Naive thymus-derived CD4-positive, alpha-beta T cell (primary cell): Measurements from ENCODE around the gene DAPP1. TPM values are rescaled to one million over a fixed set of nuclear protein-coding genes. Genes with fewer than 3 reads are reported as not detected.
"Not testable (repeated sequence)": the region's sequence is repeated elsewhere in the genome, so short reads cannot be mapped to it uniquely, and the experiment has no call there.

Experiments
- ATAC-seq: fragments of 150-1000 bp; cut with Tn5 transposase; 2 replicates; pipeline ENCODE4 v1.10.0; 2021; ENCODE audit warnings: mild to moderate bottlenecking, moderate library complexity
- CTCF ChIA-PET: fragments of 350-600 bp; sonication (Branson Sonifier 250); formaldehyde crosslinking; loops from one replicate; lab custom pipeline; 2021; ENCODE audit warnings: antibody characterized with exemption; lab: Charles Lee
- POLR2A ChIA-PET: fragments of 350-600 bp; sonication (Branson Sonifier 250); formaldehyde crosslinking; loops from one replicate; lab custom pipeline; 2021; ENCODE audit warnings: antibody characterized with exemption, inconsistent platforms; lab: Charles Lee
- DNase-seq, 9 donors: peaks; one replicate each; pipeline versions ENCODE4 v3.0.0 to v3.0.0-alpha.2; 2020 to 2022; ENCODE audit warnings: mixed read lengths in 1 of 9
- H3K27ac ChIP-seq: one replicate; pipeline ENCODE4 v1.7.0; 2013; ENCODE audit warnings: mild to moderate bottlenecking, low read depth, low read length, moderate library complexity
- H3K27me3 ChIP-seq, 2 donors: one replicate each; pipeline ENCODE4 v1.7.0; 2013; ENCODE audit warnings: low read length in 2 of 2, mild to moderate bottlenecking in 2 of 2, moderate library complexity in 2 of 2; ENCODE audit not compliant: control insufficient read depth in 2 of 2, insufficient read depth in 2 of 2
- H3K36me3 ChIP-seq, 3 experiments: 1 replicate in 2 of 3; 2 replicates in 1 of 3; pipeline ENCODE4 v1.7.0; 2013; ENCODE audit warnings: low read length in 3 of 3, mild to moderate bottlenecking in 3 of 3, moderate library complexity in 1 of 3; ENCODE audit not compliant: insufficient read depth in 3 of 3, control insufficient read depth in 2 of 3
- H3K4me1 ChIP-seq, 2 donors: one replicate each; pipeline ENCODE4 v1.7.0; 2013; ENCODE audit warnings: low read length in 2 of 2, mild to moderate bottlenecking in 2 of 2, moderate library complexity in 1 of 2; ENCODE audit not compliant: control insufficient read depth in 2 of 2, insufficient read depth in 2 of 2
- H3K4me3 ChIP-seq: 2 replicates; pipeline ENCODE4 v1.7.0; 2013; ENCODE audit warnings: mild to moderate bottlenecking, low read length
- H3K9me3 ChIP-seq, 3 experiments: 1 replicate in 2 of 3; 2 replicates in 1 of 3; pipeline ENCODE4 v1.7.0; 2013; ENCODE audit warnings: low read length in 3 of 3; ENCODE audit not compliant: control insufficient read depth in 2 of 3
- H3K27ac Mint-ChIP-seq, 9 donors: one replicate each; pipeline ENCODE4 v1.8.0; 2020 to 2022; ENCODE audit warnings: mixed read lengths in 9 of 9, mild to moderate bottlenecking in 8 of 9, moderate library complexity in 5 of 9, inconsistent platforms in 2 of 9
- H3K27me3 Mint-ChIP-seq, 5 donors: one replicate each; pipeline ENCODE4 v1.8.0; 2021 to 2022; ENCODE audit warnings: mixed read lengths in 5 of 5, mild to moderate bottlenecking in 1 of 5
- H3K36me3 Mint-ChIP-seq, 5 donors: one replicate each; pipeline ENCODE4 v1.8.0; 2020 to 2022; ENCODE audit warnings: mixed read lengths in 5 of 5, mild to moderate bottlenecking in 3 of 5, inconsistent platforms in 1 of 5
- H3K4me1 Mint-ChIP-seq, 7 donors: one replicate each; pipeline ENCODE4 v1.8.0; 2020 to 2022; ENCODE audit warnings: mixed read lengths in 7 of 7, mild to moderate bottlenecking in 3 of 7, inconsistent platforms in 1 of 7
- H3K4me3 Mint-ChIP-seq, 10 donors: one replicate each; pipeline ENCODE4 v1.8.0; 2020 to 2022; ENCODE audit warnings: mild to moderate bottlenecking in 10 of 10, mixed read lengths in 10 of 10, moderate library complexity in 6 of 10, inconsistent platforms in 2 of 10
- H3K9me3 Mint-ChIP-seq, 11 donors: one replicate each; pipeline ENCODE4 v1.8.0; 2020 to 2022; ENCODE audit warnings: mixed read lengths in 11 of 11, mild to moderate bottlenecking in 4 of 11, inconsistent platforms in 1 of 11, moderate library complexity in 1 of 11
- intact Hi-C, 2 donors: fragments of 100-400 bp; cut with micrococcal nuclease; formaldehyde crosslinking; loops; one replicate each; pipeline ENCODE4 v1.15.1; 2023
- polyA plus RNA-seq, 2 donors: library from polyadenylated mRNA; unstranded; fragments of 300-500 nt; fragmentation: Illumina TruSeq; gene quantifications; one replicate each; pipeline ENCODE4 v1.2.3, GENCODE V29; 2021
- total RNA-seq, 6 experiments: library from RNA in 5 of 6; stranded (reverse) in 5 of 6; gene quantifications; 1 replicate in 5 of 6; 2 replicates in 1 of 6; pipeline ENCODE4 v1.2.3 and lab custom pipeline; 2021 to 2026

Gene DAPP1, protein sequence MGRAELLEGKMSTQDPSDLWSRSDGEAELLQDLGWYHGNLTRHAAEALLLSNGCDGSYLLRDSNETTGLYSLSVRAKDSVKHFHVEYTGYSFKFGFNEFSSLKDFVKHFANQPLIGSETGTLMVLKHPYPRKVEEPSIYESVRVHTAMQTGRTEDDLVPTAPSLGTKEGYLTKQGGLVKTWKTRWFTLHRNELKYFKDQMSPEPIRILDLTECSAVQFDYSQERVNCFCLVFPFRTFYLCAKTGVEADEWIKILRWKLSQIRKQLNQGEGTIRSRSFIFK
- total RNA-seq (10 to 100 TPM; 10.9 to 49.6 (median 20.7) TPM), polyA plus RNA-seq (10 to 100 TPM; 17.7 to 23.2 TPM), total RNA-seq (lab: John Stamatoyannopoulos, UW) (24.6 reads per million, percentile 55 among the genes with 10 or more reads in this experiment)

DNA sequence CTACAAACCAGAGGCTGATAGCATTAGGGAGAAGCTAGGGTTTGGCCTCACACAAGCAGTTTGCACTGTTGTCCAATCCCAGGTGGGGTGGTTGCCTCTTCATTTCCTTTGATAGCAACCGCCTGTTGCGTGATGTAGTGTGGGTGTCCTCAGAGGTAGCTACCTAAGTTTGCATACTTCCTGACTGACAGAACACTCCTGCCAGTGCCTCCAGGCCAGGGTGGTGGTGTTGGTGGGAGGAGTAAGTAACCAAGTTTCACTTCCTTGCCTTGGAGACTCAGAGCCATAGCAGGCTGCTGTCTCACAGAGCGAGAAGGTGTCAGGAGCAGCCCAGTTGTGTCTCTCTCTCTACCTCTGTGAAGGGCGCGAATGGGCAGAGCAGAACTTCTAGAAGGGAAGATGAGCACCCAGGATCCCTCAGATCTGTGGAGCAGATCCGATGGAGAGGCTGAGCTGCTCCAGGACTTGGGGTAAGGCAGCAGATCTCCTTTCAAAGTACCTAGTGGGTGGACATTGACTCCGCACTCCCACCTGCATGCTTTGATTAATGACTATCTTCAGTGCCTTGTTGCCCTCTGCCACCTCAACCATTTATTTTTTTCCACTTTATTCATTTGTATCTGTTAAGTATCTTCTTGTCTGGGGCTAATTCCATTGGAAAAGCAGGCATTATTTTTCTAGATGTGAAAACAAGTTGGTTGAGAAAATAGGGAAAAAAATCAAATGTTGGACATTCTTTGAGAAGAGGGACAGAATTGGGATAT lies at the start of gene DAPP1:
Gene DAPP1, plus strand, starts transcription at position 283 of the 764 bp plus-strand sequence. Its CDS starts 87 bp downstream, at position 370.
- peak within 1 kb of the TSS; percentile 77 for H3K27ac ChIP-seq
- H3K9me3 ChIP-seq = no peaks in the 10 kb centered on the region
- Mint-ChIP-seq H3K4me3 (peak within 1 kb of the TSS; percentile 71 to 95 (median 92)), H3K36me3 (peaks cover 0 to 17% (median 0%) of the 10 kb centered on the region in 5 donors), H3K27me3 (no peaks in the 10 kb centered on the region), H3K27ac (peak within 1 kb of the TSS; percentile 87 to 98 (median 96)), H3K9me3 (peaks cover 0 to 2% (median 0%) of the 10 kb centered on the region in 11 donors), H3K4me1 (peaks cover 41 to 72% (median 63%) of the 10 kb centered on the region in 7 donors)
- peak; percentile 95 for ATAC-seq
- intact Hi-C loops = loop anchor here (1.0 to 10.0 kb wide), 17 partner anchors 12 to 1674 kb away; partner anchors contain the start of genes LAMTOR3 (in 2 of the 2), RAP1GDS1 (in 2 of the 2), EIF4E (in 1 of the 2) and H2AZ1 (in 1 of the 2)
- peaks cover 16 to 32% of the 10 kb centered on the region in 2 donors for H3K4me1 ChIP-seq
- no peaks in the 10 kb centered on the region for H3K27me3 ChIP-seq
- ChIA-PET POLR2A (interaction anchor here (0.6 to 3.8 kb wide), 16 partner anchors 9 to 728 kb away, joined by 3 to 35 read pairs (median 4); partner anchors contain the start of genes ADH5, DNAJB14, H2AZ1 and LAMTOR3), CTCF (interaction anchor here (1.0 to 2.4 kb wide), 3 partner anchors 8 to 253 kb away, joined by 4 to 14 read pairs (median 4); partner anchors contain the start of gene TRMT10A)
- peak; percentile 44 to 88 (median 84) for DNase-seq
- H3K4me3 ChIP-seq = peak within 1 kb of the TSS; percentile 71
- H3K36me3 ChIP-seq = no peaks in the 10 kb centered on the region

DNA sequence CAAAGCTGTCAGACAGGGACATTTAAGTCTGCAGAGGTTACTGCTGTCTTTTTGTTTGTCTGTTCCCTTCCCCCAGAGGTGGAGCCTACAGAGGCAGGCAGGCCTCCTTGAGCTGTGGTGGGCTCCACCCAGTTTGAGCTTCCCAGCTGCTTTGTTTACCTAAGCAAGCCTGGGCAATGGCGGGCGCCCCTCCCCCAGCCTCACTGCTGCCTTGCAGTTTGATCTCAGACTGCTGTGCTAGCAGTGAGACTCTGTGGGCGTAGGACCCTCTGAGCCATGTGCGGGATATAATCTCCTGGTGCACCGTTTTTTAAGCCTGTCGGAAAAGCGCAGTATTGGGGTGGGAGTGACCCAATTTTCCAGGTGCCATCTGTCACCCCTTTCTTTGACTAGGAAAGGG lies 45.8 kb upstream of the DAPP1 start:
- Mint-ChIP-seq H3K27me3 (peaks cover 2 to 26% (median 22%) of the 10 kb centered on the region in 5 donors), H3K9me3 (peaks cover 0 to 46% (median 15%) of the 10 kb centered on the region in 11 donors), H3K36me3 (peaks cover 0 to 11% (median 3%) of the 10 kb centered on the region in 5 donors)
- H3K27me3 ChIP-seq, H3K27ac Mint-ChIP-seq, H3K4me1 Mint-ChIP-seq, DNase-seq, POLR2A ChIA-PET, H3K4me3 ChIP-seq, CTCF ChIA-PET, intact Hi-C loops, H3K9me3 ChIP-seq, H3K36me3 ChIP-seq, ATAC-seq, H3K27ac ChIP-seq, H3K4me1 ChIP-seq, H3K4me3 Mint-ChIP-seq: not testable (repeated sequence)

GRCh38 chr4:99783940-99784339 lies 32.7 kb upstream of the DAPP1 start:
- peaks cover 0 to 16% (median 1%) of the 10 kb centered on the region in 5 donors for H3K27me3 Mint-ChIP-seq
- H3K4me3 Mint-ChIP-seq = no peak overlapping the region
- DNase-seq = no peak
- H3K4me1 Mint-ChIP-seq = no peaks in the 10 kb centered on the region
- Histone ChIP-seq H3K27me3 (no peaks in the 10 kb centered on the region), H3K4me3 (no peak overlapping the region), H3K9me3 (no peaks in the 10 kb centered on the region), H3K4me1 (no peaks in the 10 kb centered on the region), H3K27ac (no peak overlapping the region), H3K36me3 (no peaks in the 10 kb centered on the region)
- intact Hi-C loops = no loop called here
- H3K27ac Mint-ChIP-seq = no peak overlapping the region
- CTCF ChIA-PET = no interaction called here
- POLR2A ChIA-PET = no interaction called here
- no peak for ATAC-seq
- peaks cover 0 to 1% (median 0%) of the 10 kb centered on the region in 11 donors for H3K9me3 Mint-ChIP-seq
- no peaks in the 10 kb centered on the region for H3K36me3 Mint-ChIP-seq

- no peaks in the 10 kb centered on the region for H3K9me3 ChIP-seq
- H3K36me3 ChIP-seq = no peaks in the 10 kb centered on the region
- Mint-ChIP-seq H3K4me1 (no peaks in the 10 kb centered on the region), H3K4me3 (no peak overlapping the region), H3K27ac (no peak overlapping the region), H3K9me3 (peaks cover 0 to 2% (median 0%) of the 10 kb centered on the region in 11 donors), H3K27me3 (peaks cover 0 to 22% (median 10%) of the 10 kb centered on the region in 5 donors), H3K36me3 (no peaks in the 10 kb centered on the region)
- ATAC-seq (no peak), DNase-seq (no peak)
- ChIA-PET CTCF (no interaction called here), POLR2A (no interaction called here)
- intact Hi-C loops = no loop called here
- H3K4me3 ChIP-seq = no peak overlapping the region
- H3K27me3 ChIP-seq = peaks cover 0 to 3% of the 10 kb centered on the region in 2 donors
- no peaks in the 10 kb centered on the region for H3K4me1 ChIP-seq
- H3K27ac ChIP-seq = no peak overlapping the region
Measured at GRCh38 chr4:99784842-99785241, 31.8 kb upstream of the DAPP1 start.

- POLR2A ChIA-PET = no interaction called here
- Mint-ChIP-seq H3K36me3 (no peaks in the 10 kb centered on the region), H3K9me3 (peaks cover 0 to 6% (median 0%) of the 10 kb centered on the region in 11 donors), H3K4me1 (no peaks in the 10 kb centered on the region), H3K27ac (no peak overlapping the region), H3K27me3 (peaks cover 19 to 38% (median 30%) of the 10 kb centered on the region in 5 donors), H3K4me3 (no peak overlapping the region)
- ATAC-seq = no peak
- intact Hi-C loops = no loop called here
- H3K9me3 ChIP-seq = no peaks in the 10 kb centered on the region
- H3K4me1 ChIP-seq = no peaks in the 10 kb centered on the region
- H3K27ac ChIP-seq = no peak overlapping the region
- peaks cover 0 to 3% of the 10 kb centered on the region in 2 donors for H3K27me3 ChIP-seq
- no peaks in the 10 kb centered on the region for H3K36me3 ChIP-seq
- no peak overlapping the region for H3K4me3 ChIP-seq
- DNase-seq = no peak
- CTCF ChIA-PET = no interaction called here
Measured at GRCh38 chr4:99790796-99791617, 25.6 kb upstream of the DAPP1 start.
